Chondrocyte (in vitro differentiated cells): ENCODE results near the gene PDCD1LG2. TPM values are rescaled to one million over a fixed set of nuclear protein-coding genes. Genes with fewer than 3 reads are reported as not detected.
A peak's percentile ranks its signal among the peaks of the same experiment; 100 is the strongest.

ENCODE experiments used
- DNase-seq: peaks from one replicate; pipeline ENCODE4 v3.0.0; 2021; ENCODE audit warnings: mixed read lengths, low spot score
- H3K27ac Mint-ChIP-seq: one replicate; pipeline ENCODE4 v1.8.0; 2021; ENCODE audit warnings: mild to moderate bottlenecking, moderate library complexity, mixed read lengths; ENCODE audit not compliant: unreplicated experiment
- H3K27me3 Mint-ChIP-seq: 2 replicates; pipeline ENCODE4 v1.8.0; 2021; ENCODE audit warnings: low read depth, mixed read lengths
- H3K36me3 Mint-ChIP-seq: 2 replicates; pipeline ENCODE4 v1.8.0; 2021; ENCODE audit warnings: low read depth, mixed read lengths
- H3K4me1 Mint-ChIP-seq: 2 replicates; pipeline ENCODE4 v1.8.0; 2021; ENCODE audit warnings: low read depth, mild to moderate bottlenecking, mixed read lengths
- H3K4me3 Mint-ChIP-seq: one replicate; pipeline ENCODE4 v1.8.0; 2021; ENCODE audit warnings: mild to moderate bottlenecking, moderate library complexity, mixed read lengths; ENCODE audit not compliant: unreplicated experiment
- H3K9me3 Mint-ChIP-seq: 2 replicates; pipeline ENCODE4 v1.8.0; 2021; ENCODE audit warnings: low read depth, mixed read lengths
- total RNA-seq: library from RNA; stranded (reverse); gene quantifications from 3 replicates; pipeline ENCODE4 v1.2.1, GENCODE V29; 2021
- TF ChIP-seq, protein P1 (sequence below): fragments of 200-600 bp; sonication (generic); IDR thresholded peaks from 2 replicates; pipeline ENCODE4 v1.5.0; 2021; ENCODE audit warnings: antibody characterized with exemption, mild to moderate bottlenecking, moderate library complexity

The PDCD1LG2 gene
- total RNA-seq, 1 donor from 2014 or later = 1.1 TPM

DNA sequence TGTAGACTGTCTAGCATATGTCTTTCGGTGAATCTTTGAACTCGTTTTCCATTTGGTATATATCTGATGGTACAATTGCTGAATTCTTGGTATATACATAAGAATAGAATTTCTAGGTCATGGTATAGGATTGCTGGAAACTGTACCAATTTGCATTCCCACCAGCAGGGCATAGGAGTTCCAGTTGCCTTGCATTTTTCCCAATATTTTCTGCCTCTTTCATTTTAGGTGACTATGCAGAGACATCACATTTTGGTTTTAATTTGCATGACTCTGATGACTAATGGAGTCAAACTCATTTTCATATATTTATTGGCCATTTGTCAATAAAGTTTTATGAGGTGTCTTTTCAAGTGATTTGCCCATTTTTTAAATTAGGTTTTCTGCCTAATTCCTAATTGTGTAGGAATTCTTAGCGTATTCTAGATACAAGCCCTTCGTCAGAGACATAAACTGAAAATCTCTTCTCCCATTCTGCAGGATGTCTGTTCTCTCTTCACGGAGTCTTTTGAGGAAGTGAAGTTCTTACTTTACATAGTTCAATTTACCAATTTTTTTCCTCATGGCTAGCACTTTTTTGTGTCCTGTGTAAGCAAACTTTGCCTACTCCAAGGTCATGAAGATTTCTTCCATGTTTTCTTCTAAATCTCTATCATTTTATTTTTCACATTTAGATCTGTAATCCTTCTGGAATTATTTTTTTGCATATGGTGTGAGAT is 28.9 kb upstream of the PDCD1LG2 start:
- H3K27me3 Mint-ChIP-seq = no peaks in the 10 kb centered on the region
- TF ChIP-seq, protein P1, sequence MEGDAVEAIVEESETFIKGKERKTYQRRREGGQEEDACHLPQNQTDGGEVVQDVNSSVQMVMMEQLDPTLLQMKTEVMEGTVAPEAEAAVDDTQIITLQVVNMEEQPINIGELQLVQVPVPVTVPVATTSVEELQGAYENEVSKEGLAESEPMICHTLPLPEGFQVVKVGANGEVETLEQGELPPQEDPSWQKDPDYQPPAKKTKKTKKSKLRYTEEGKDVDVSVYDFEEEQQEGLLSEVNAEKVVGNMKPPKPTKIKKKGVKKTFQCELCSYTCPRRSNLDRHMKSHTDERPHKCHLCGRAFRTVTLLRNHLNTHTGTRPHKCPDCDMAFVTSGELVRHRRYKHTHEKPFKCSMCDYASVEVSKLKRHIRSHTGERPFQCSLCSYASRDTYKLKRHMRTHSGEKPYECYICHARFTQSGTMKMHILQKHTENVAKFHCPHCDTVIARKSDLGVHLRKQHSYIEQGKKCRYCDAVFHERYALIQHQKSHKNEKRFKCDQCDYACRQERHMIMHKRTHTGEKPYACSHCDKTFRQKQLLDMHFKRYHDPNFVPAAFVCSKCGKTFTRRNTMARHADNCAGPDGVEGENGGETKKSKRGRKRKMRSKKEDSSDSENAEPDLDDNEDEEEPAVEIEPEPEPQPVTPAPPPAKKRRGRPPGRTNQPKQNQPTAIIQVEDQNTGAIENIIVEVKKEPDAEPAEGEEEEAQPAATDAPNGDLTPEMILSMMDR = peak; percentile 44
- H3K27ac Mint-ChIP-seq = no peak overlapping the region
- H3K4me3 Mint-ChIP-seq = no peak overlapping the region
- peaks cover 8% of the 10 kb centered on the region for H3K9me3 Mint-ChIP-seq
- no peaks in the 10 kb centered on the region for H3K4me1 Mint-ChIP-seq
- DNase-seq = no peak
- H3K36me3 Mint-ChIP-seq = no peaks in the 10 kb centered on the region

DNA sequence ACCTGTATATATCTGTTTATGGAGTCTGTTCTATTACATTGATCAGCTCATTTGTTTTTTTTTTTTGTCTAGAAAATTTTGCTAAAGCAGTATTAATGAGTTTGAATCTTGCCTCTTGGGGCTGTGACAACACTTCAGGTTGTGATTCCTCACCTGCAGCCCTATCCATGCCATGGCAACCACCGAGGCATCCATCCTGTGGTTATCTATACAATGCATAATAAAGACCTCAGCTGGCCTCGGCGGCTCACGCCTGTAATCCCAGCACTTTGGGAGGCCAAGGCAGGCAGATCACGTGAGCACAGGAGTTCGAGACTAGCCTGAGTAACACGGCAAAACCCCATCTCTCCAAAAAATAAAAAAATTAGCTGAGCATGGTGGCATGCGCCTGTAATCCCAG is 28.1 kb upstream of the PDCD1LG2 start:
- H3K4me1 Mint-ChIP-seq = no peaks in the 10 kb centered on the region
- TF ChIP-seq, protein P1 = no peak
- H3K27me3 Mint-ChIP-seq = no peaks in the 10 kb centered on the region
- no peak overlapping the region for H3K27ac Mint-ChIP-seq
- peaks cover 7% of the 10 kb centered on the region for H3K9me3 Mint-ChIP-seq
- H3K4me3 Mint-ChIP-seq = no peak overlapping the region
- H3K36me3 Mint-ChIP-seq = no peaks in the 10 kb centered on the region
- no peak for DNase-seq

GRCh38 chr9:5483306-5483705 is 27.0 kb upstream of the PDCD1LG2 start:
- Mint-ChIP-seq H3K4me3 (no peak overlapping the region), H3K27ac (no peak overlapping the region), H3K4me1 (no peaks in the 10 kb centered on the region), H3K36me3 (no peaks in the 10 kb centered on the region), H3K9me3 (peaks cover 3% of the 10 kb centered on the region), H3K27me3 (no peaks in the 10 kb centered on the region)
- TF ChIP-seq, protein P1 = no peak
- DNase-seq = no peak

GRCh38 chr9:5485378-5486085 is 24.8 kb upstream of the PDCD1LG2 start:
- H3K27ac Mint-ChIP-seq = no peak overlapping the region
- no peaks in the 10 kb centered on the region for H3K27me3 Mint-ChIP-seq
- no peaks in the 10 kb centered on the region for H3K9me3 Mint-ChIP-seq
- no peaks in the 10 kb centered on the region for H3K36me3 Mint-ChIP-seq
- no peak overlapping the region for H3K4me3 Mint-ChIP-seq
- no peak for DNase-seq
- no peaks in the 10 kb centered on the region for H3K4me1 Mint-ChIP-seq
- TF ChIP-seq, protein P1 = no peak

DNA sequence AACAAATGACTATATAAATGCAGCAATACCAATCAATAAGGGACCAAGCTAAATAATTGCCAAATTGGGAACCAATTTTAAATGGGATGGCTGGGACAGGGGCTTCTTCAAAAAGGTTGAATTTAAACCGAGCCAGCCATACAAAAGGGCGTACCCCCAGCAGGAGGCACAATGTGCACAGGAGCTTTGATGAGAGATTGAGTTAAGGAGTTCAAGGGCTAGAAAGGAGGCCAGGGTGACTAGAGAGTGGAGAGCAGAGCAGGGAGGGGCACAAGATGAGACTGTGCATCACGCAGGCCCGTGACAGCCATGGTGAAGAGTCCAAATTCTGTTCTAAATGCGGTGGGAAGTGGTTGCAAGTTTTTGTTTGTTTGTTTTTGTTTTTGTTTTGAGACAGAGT is 23.3 kb upstream of the PDCD1LG2 start:
- DNase-seq = no peak
- Mint-ChIP-seq H3K27me3 (no peaks in the 10 kb centered on the region), H3K9me3 (no peaks in the 10 kb centered on the region), H3K4me1 (no peaks in the 10 kb centered on the region), H3K27ac (no peak overlapping the region), H3K36me3 (no peaks in the 10 kb centered on the region), H3K4me3 (no peak overlapping the region)
- TF ChIP-seq, protein P1 = no peak
